HEK293T (cell line): ENCODE data around the gene HS3ST6.
"Not testable (repeated sequence)": the region's sequence is repeated elsewhere in the genome, so short reads cannot be mapped to it uniquely, and the experiment has no call there.

Source experiments
- CTCF ChIA-PET: fragments of 350-600 bp; formaldehyde crosslinking; extraction: SDS; loops from one replicate; lab custom pipeline; 2021; ENCODE audit warnings: antibody characterized with exemption, inconsistent platforms; lab: Yijun Ruan, JAX
- POLR2A ChIA-PET: fragments of 350-600 bp; formaldehyde crosslinking; extraction: SDS; loops from one replicate; lab custom pipeline; 2020; ENCODE audit warnings: antibody characterized with exemption, inconsistent platforms; lab: Yijun Ruan, JAX
- DNase-seq: peaks from one replicate; pipeline ENCODE4 v3.0.0; 2012; ENCODE audit warnings: mixed read lengths; ENCODE audit errors: extremely low spot score
- ARNT ChIP-seq: fragments of 450-650 bp; IDR thresholded peaks from 2 replicates; pipeline ENCODE4 v1.6.1; 2017; ENCODE audit warnings: mild to moderate bottlenecking
- BHLHE40 ChIP-seq: fragments of 450-650 bp; IDR thresholded peaks from 2 replicates; pipeline ENCODE4 v1.6.1; 2016; ENCODE audit warnings: mild to moderate bottlenecking, moderate library complexity, borderline replicate concordance
- CTBP1 ChIP-seq: fragments of 450-650 bp; IDR thresholded peaks from 2 replicates; pipeline ENCODE4 v1.6.1; 2016; ENCODE audit warnings: borderline replicate concordance
- ELF4 ChIP-seq: fragments of 450-650 bp; IDR thresholded peaks from 2 replicates; pipeline ENCODE4 v1.6.1; 2017; ENCODE audit warnings: antibody characterized with exemption
- FOXA1 ChIP-seq: fragments of 450-650 bp; IDR thresholded peaks from 2 replicates; pipeline ENCODE4 v1.6.1; 2016; ENCODE audit warnings: mild to moderate bottlenecking
- FOXK2 ChIP-seq: fragments of 450-650 bp; IDR thresholded peaks from 2 replicates; pipeline ENCODE4 v1.6.1; 2016; ENCODE audit warnings: mild to moderate bottlenecking
- FOXM1 ChIP-seq: fragments of 450-650 bp; IDR thresholded peaks from 2 replicates; pipeline ENCODE4 v1.6.1; 2017; ENCODE audit warnings: mild to moderate bottlenecking, borderline replicate concordance
- HDGF ChIP-seq: fragments of 450-650 bp; IDR thresholded peaks from 2 replicates; pipeline ENCODE4 v1.6.1; 2017; ENCODE audit warnings: antibody characterized with exemption, borderline replicate concordance
- L3MBTL2 ChIP-seq: fragments of 450-650 bp; conservative IDR thresholded peaks from 2 replicates; pipeline ENCODE4 v1.6.1; 2016; ENCODE audit warnings: mild to moderate bottlenecking
- LEF1 ChIP-seq: fragments of 450-650 bp; IDR thresholded peaks from 2 replicates; pipeline ENCODE4 v1.6.1; 2017; ENCODE audit warnings: mild to moderate bottlenecking, borderline replicate concordance
- NFRKB ChIP-seq: fragments of 450-650 bp; IDR thresholded peaks from 2 replicates; pipeline ENCODE4 v1.6.1; 2016; ENCODE audit warnings: mild to moderate bottlenecking, moderate library complexity
- PKNOX1 ChIP-seq: fragments of 450-650 bp; IDR thresholded peaks from 2 replicates; pipeline ENCODE4 v1.6.1; 2016
- SP1 ChIP-seq: fragments of 450-650 bp; IDR thresholded peaks from 2 replicates; pipeline ENCODE4 v1.6.1; 2017
- SUZ12 ChIP-seq: fragments of 450-650 bp; IDR thresholded peaks from 2 replicates; pipeline ENCODE4 v1.6.1; 2016; ENCODE audit warnings: mild to moderate bottlenecking
- TARDBP ChIP-seq: fragments of 450-650 bp; IDR thresholded peaks from 2 replicates; pipeline ENCODE4 v1.6.1; 2016
- ZNF384 ChIP-seq: fragments of 450-650 bp; IDR thresholded peaks from 2 replicates; pipeline ENCODE4 v1.6.1; 2016

HS3ST6 gene

GRCh38 chr16:1961651-1962067 is 43.4 kb upstream of the HS3ST6 start:
- ChIA-PET CTCF (interaction anchor here (1.6 to 2.2 kb wide), 2 partner anchors 21 to 39 kb away, joined by 5 to 11 read pairs; no protein-coding TSS in a partner anchor), POLR2A (interaction anchor here (1.1 to 3.6 kb wide), 8 partner anchors 9 to 194 kb away, joined by 4 to 33 read pairs (median 10); partner anchors contain the start of genes MSRB1, NUBP2, SPSB3 and TBL3)
- DNase-seq = peak; percentile 25
- peak; percentile 32; the same call in 1 of the 2 replicates for TF ChIP-seq ELF4
- no peak for TF ChIP-seq FOXM1

- DNase-seq = no peak
- ChIA-PET POLR2A (interaction anchor here (0.6 to 3.6 kb wide), 16 partner anchors 9 to 194 kb away, joined by 3 to 33 read pairs (median 6); partner anchors contain the start of genes FAHD1, MSRB1, NOXO1 and NUBP2), CTCF (interaction anchor here (1.1 to 2.2 kb wide), 3 partner anchors 20 to 38 kb away, joined by 3 to 11 read pairs (median 5); no protein-coding TSS in a partner anchor)
- peak; percentile 66 for TF ChIP-seq L3MBTL2
- no peak for TF ChIP-seq FOXA1
- peak; percentile 5; the same call in 1 of the 2 replicates for TF ChIP-seq CTBP1
- no peak; the same call in 1 of the 2 replicates for TF ChIP-seq NFRKB
- no peak; the same call in 1 of the 2 replicates for TF ChIP-seq BHLHE40
- TF ChIP-seq ARNT = peak; percentile 57
- TF ChIP-seq LEF1 = no peak
- peak; percentile 84 for TF ChIP-seq ELF4
Measured at GRCh38 chr16:1960665-1961630, 42.7 kb upstream of the HS3ST6 start.

GRCh38 chr16:1959269-1960039 is 41.2 kb upstream of the HS3ST6 start, which contains the start of gene NDUFB10:
TSS of gene NDUFB10 (plus strand) at chr16:1959538. CDS start at chr16:1959625, 87 bp downstream.
- peak; percentile 92 for DNase-seq
- ChIA-PET CTCF (interaction anchor here (1.1 to 1.3 kb wide), 2 partner anchors 13 to 18 kb away, joined by 3 to 4 read pairs; no protein-coding TSS in a partner anchor), POLR2A (interaction anchor here (1.0 to 3.6 kb wide), 7 partner anchors 7 to 196 kb away, joined by 3 to 33 read pairs (median 10); partner anchors contain the start of genes MSRB1, NUBP2, SPSB3 and TBL3)
- TF ChIP-seq FOXM1 (no peak), FOXA1 (no peak), LEF1 (no peak), SUZ12 (no peak), FOXK2 (no peak)

- POLR2A ChIA-PET = interaction anchor here (0.7 to 3.6 kb wide), 4 partner anchors 10 to 177 kb away, joined by 3 to 29 read pairs (median 4); partner anchors contain the start of genes MSRB1, NUBP2 and SPSB3
- CTCF ChIA-PET = interaction anchor here (1.1 to 1.3 kb wide), 2 partner anchors 12 to 17 kb away, joined by 3 to 4 read pairs; no protein-coding TSS in a partner anchor
- DNase-seq = no peak
- no peak for TF ChIP-seq ELF4
- TF ChIP-seq FOXA1 = no peak
- no peak for TF ChIP-seq NFRKB
- TF ChIP-seq SP1 = no peak
- TF ChIP-seq ARNT = no peak
- TF ChIP-seq LEF1 = no peak
- no peak for TF ChIP-seq BHLHE40
- no peak for TF ChIP-seq SUZ12
- no peak for TF ChIP-seq HDGF
- no peak for TF ChIP-seq FOXM1
- no peak for TF ChIP-seq CTBP1
- no peak for TF ChIP-seq TARDBP
- no peak for TF ChIP-seq PKNOX1
- TF ChIP-seq L3MBTL2 = no peak
- no peak for TF ChIP-seq ZNF384
- no peak for TF ChIP-seq FOXK2
Measured at GRCh38 chr16:1958715-1959268, 40.6 kb upstream of the HS3ST6 start.

- not testable (repeated sequence) for DNase-seq
- POLR2A ChIA-PET = interaction anchor here (0.7 to 2.2 kb wide), 5 partner anchors 11 to 29 kb away, joined by 3 to 7 read pairs (median 3); partner anchors contain the start of gene MSRB1
- CTCF ChIA-PET = interaction anchor here (0.7 to 1.1 kb wide), 3 partner anchors 12 to 35 kb away, joined by 3 to 6 read pairs (median 3); no protein-coding TSS in a partner anchor
Measured at GRCh38 chr16:1958143-1958491, 39.9 kb upstream of the HS3ST6 start.

GRCh38 chr16:1957434-1958142 is 39.4 kb upstream of the HS3ST6 start:
- CTCF ChIA-PET = interaction anchor here (0.7 to 1.1 kb wide), 3 partner anchors 11 to 34 kb away, joined by 3 to 6 read pairs (median 3); no protein-coding TSS in a partner anchor
- POLR2A ChIA-PET = interaction anchor here (1.1 to 4.1 kb wide), 5 partner anchors 8 to 28 kb away, joined by 3 to 26 read pairs (median 3); partner anchors contain the start of genes MSRB1 and RPS2

More at GRCh38 chr16:1957434-1958142, 39.4 kb upstream of the HS3ST6 start:
- DNase-seq = not testable (repeated sequence)
